BJ (cell line): ENCODE measurements around the gene ATP8B3. TPM values are rescaled to one million over a fixed set of nuclear protein-coding genes. Genes with fewer than 3 reads are reported as not detected.

Source experiments
- CTCF ChIA-PET: fragments of 350-600 bp; formaldehyde crosslinking; extraction: SDS; loops from one replicate; lab custom pipeline; 2021; ENCODE audit warnings: antibody characterized with exemption, inconsistent platforms; lab: Yijun Ruan, JAX
- POLR2A ChIA-PET: fragments of 300-600 bp; sonication (Branson Sonifier 250); formaldehyde crosslinking; extraction: SDS; loops from one replicate; lab custom pipeline; 2021; ENCODE audit warnings: antibody characterized with exemption; lab: Charles Lee
- DNase-seq: peaks from one replicate; pipeline ENCODE4 v3.0.0-alpha.2; 2011; ENCODE audit warnings: low read depth
- H3K27me3 ChIP-seq: 2 replicates; pipeline ENCODE4 v1.6.0; 2011; ENCODE audit warnings: low read length; ENCODE audit not compliant: control insufficient read depth, insufficient read depth
- H3K36me3 ChIP-seq: 2 replicates; pipeline ENCODE4 v1.5.1; 2011; ENCODE audit warnings: low read length; ENCODE audit not compliant: control insufficient read depth, insufficient read depth
- H3K4me3 ChIP-seq: 2 replicates; pipeline ENCODE4 v1.5.1; 2011; ENCODE audit warnings: low read depth, mild to moderate bottlenecking, control low read depth, low read length
- CTCF ChIP-seq: IDR thresholded peaks from 2 replicates; pipeline ENCODE4 v1.5.1; 2011; ENCODE audit warnings: low read depth, mild to moderate bottlenecking, control low read depth, inconsistent platforms, low read length, moderate library complexity; ENCODE audit not compliant: insufficient read depth
- polyA plus RNA-seq: library from polyadenylated mRNA; depleted of rRNA; stranded (reverse); fragments of >200 nt; gene quantifications from 2 replicates; pipeline ENCODE4 v1.2.3, GENCODE V29; 2011

ATP8B3 gene
- polyA plus RNA-seq, 1 experiment: 4.6 TPM

- POLR2A ChIA-PET: no interaction called here
Observed at GRCh38 chr19:1849886-1850398, 37.9 kb upstream of the ATP8B3 start.

GRCh38 chr19:1849132-1849474 lies 37.0 kb upstream of the ATP8B3 start:
- H3K27me3 ChIP-seq: no peaks in the 10 kb centered on the region

More at GRCh38 chr19:1849886-1850398, 37.9 kb upstream of the ATP8B3 start:
- no peak for DNase-seq
- no peak for TF ChIP-seq CTCF
- Histone ChIP-seq H3K36me3 (peaks cover 3% of the 10 kb centered on the region), H3K27me3 (no peaks in the 10 kb centered on the region), H3K4me3 (no peak overlapping the region)
- CTCF ChIA-PET: interaction anchor here (1.2 to 2.1 kb wide), 3 partner anchors 8 to 209 kb away, joined by 3 to 17 read pairs (median 7); no protein-coding TSS in a partner anchor

GRCh38 chr19:1848399-1849131 lies 36.5 kb upstream of the ATP8B3 start, which contains the start of gene REXO1:
Gene REXO1 (minus strand): TSS chr19:1848483. CDS start chr19:1848358, 125 bp downstream.
- POLR2A ChIA-PET: no interaction called here
- Histone ChIP-seq H3K36me3 (peaks cover 5% of the 10 kb centered on the region), H3K4me3 (peak within 1 kb of the TSS; percentile 91), H3K27me3 (no peaks in the 10 kb centered on the region)
- DNase-seq: peak; percentile 67
- CTCF ChIA-PET: interaction anchor here (0.6 to 2.1 kb wide), 6 partner anchors 9 to 313 kb away, joined by 3 to 17 read pairs (median 4); no protein-coding TSS in a partner anchor
- TF ChIP-seq CTCF: peak; percentile 87

More at GRCh38 chr19:1849132-1849474, 37.0 kb upstream of the ATP8B3 start:
- no peak for TF ChIP-seq CTCF
- ChIA-PET CTCF (interaction anchor here (0.6 to 2.1 kb wide), 6 partner anchors 9 to 313 kb away, joined by 3 to 17 read pairs (median 4); no protein-coding TSS in a partner anchor), POLR2A (no interaction called here)
- Histone ChIP-seq H3K36me3 (peaks cover 5% of the 10 kb centered on the region), H3K4me3 (no peak overlapping the region)
- no peak for DNase-seq

- H3K36me3 ChIP-seq: peaks cover 3% of the 10 kb centered on the region
- POLR2A ChIA-PET: no interaction called here
- TF ChIP-seq CTCF: no peak
- no peak for DNase-seq
- CTCF ChIA-PET: interaction anchor here (0.6 to 2.6 kb wide), 3 partner anchors 7 to 19 kb away, joined by 3 to 19 read pairs (median 7); no protein-coding TSS in a partner anchor
- no peaks in the 10 kb centered on the region for H3K27me3 ChIP-seq
- H3K4me3 ChIP-seq: peak overlapping the region; percentile 91
Observed at GRCh38 chr19:1847684-1848398, 35.8 kb upstream of the ATP8B3 start.

- H3K36me3 ChIP-seq: peaks cover 3% of the 10 kb centered on the region
- TF ChIP-seq CTCF: no peak
- H3K27me3 ChIP-seq: no peaks in the 10 kb centered on the region
- ChIA-PET CTCF (interaction anchor here (0.6 to 2.6 kb wide), 3 partner anchors 8 to 19 kb away, joined by 3 to 19 read pairs (median 7); no protein-coding TSS in a partner anchor), POLR2A (no interaction called here)
- no peak for DNase-seq
- peak overlapping the region; percentile 91 for H3K4me3 ChIP-seq
Observed at GRCh38 chr19:1847348-1847683, 35.2 kb upstream of the ATP8B3 start.
